ENCODE measurements around the gene TARS2.

TARS2 gene

DNA sequence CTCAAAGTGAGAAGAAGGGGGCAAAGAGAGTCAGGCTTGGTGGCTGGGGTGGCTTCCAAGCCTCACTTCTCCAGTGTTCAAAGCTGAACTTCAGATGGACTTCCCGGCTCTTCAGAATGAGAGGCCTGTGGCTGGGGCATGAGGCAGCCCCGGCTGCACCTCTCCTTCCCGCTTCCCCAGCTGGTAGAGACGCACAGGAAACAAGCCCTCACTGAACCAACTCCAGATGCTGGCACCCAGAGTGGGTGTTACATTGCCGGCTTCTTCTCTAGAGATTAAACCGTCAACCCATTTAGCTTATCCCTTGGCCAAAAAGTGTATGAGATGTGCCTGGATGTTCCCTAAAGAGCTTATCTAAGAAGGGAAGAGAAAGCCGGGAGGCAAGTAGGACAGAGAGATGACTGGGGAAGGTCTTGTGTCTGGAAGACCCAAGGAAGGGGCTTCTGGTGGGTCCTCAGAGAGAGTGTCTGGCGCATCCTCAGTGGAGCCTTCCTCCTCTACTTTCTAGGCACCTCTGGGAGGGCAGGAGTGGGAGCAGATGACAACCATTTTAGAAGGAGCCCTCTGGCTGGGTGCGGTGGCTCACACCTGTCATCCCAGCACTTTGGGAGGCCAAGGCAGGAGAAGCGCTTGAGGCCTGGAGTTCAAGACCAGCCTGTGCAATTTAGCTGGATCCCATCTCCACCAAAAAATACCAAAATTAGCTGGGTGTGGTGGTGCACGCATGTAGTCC is 64.0 kb downstream of the TARS2 start:
- Histone ChIP-seq H3K4me1 (ENCODE audit: control insufficient read depth, insufficient read depth, low read length, poor library complexity, severe bottlenecking) (peaks cover 22% of the 10 kb centered on the region), H3K36me3 (ENCODE audit: control insufficient read depth, insufficient read depth, low read length) (peaks cover 8% of the 10 kb centered on the region), H3K4me3 (ENCODE audit: extremely low read depth, insufficient read depth, low read length, poor library complexity, severe bottlenecking) (no peak overlapping the region), H3K27ac (ENCODE audit: low read depth, low read length, severe bottlenecking) (peak overlapping the region; percentile 71), H3K9me3 (ENCODE audit: control insufficient read depth, low read length) (no peaks in the 10 kb centered on the region)
- 89 to 97% methylated on average over 9 to 10 of the region's 11 CpGs for WGBS, 2 experiments (ENCODE audit: insufficient coverage in 2 of 2)

- Histone ChIP-seq H3K36me3 (ENCODE audit: control insufficient read depth, insufficient read depth, low read length) (peaks cover 8% of the 10 kb centered on the region), H3K4me3 (ENCODE audit: extremely low read depth, insufficient read depth, low read length, poor library complexity, severe bottlenecking) (no peak overlapping the region), H3K4me1 (ENCODE audit: control insufficient read depth, insufficient read depth, low read length, poor library complexity, severe bottlenecking) (peaks cover 22% of the 10 kb centered on the region), H3K27ac (ENCODE audit: low read depth, low read length, severe bottlenecking) (peak overlapping the region; percentile 71), H3K9me3 (ENCODE audit: control insufficient read depth, low read length) (no peaks in the 10 kb centered on the region)
- no CpG with 5 or more reads among the region's 1 CpG for WGBS, 2 experiments (ENCODE audit: insufficient coverage in 2 of 2)
These were observed 64.5 kb downstream of the TARS2 start for GRCh38 chr1:150551784-150552127.

DNA sequence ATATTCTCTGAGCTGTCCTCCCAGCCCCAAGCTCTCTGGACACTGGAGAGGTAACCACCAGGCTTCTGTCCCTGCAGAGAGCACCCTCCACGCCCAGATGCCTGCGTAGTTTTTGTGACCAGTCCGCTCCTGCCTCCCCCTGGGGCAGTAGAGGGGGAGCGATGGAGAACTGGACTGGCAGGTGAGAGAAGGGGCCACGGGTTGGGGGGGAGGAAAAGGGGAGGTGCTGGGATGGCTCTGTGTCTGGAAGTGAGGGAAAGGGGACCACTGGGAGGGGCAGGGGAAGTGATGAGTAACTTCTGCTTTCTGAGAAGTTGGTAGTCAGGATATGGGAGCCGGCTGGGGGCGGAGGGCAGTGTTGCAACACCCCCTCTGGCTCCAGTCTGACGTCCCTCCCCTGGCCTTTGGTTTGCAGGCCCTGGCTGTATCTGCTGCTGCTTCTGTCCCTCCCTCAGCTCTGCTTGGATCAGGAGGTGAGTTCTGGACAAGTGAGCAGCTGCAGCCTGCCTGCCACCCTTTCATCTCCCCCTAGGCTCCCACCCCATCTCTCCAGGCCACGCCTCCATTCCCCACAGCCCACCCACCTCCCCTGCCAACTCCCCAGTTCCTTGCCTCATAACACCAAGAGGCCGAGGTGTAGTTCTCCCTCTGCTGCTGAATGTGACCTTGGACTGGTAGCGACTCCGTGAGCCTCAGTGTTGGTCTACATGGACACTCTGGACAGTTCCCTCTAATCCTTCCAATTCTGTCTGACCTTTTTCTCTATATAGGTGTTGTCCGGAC is 65.1 kb downstream of the TARS2 start:
- H3K4me3 ChIP-seq (ENCODE audit: extremely low read depth, insufficient read depth, low read length, poor library complexity, severe bottlenecking) = no peak overlapping the region
- no peaks in the 10 kb centered on the region for H3K9me3 ChIP-seq (ENCODE audit: control insufficient read depth, low read length)
- WGBS, 2 experiments (ENCODE audit: insufficient coverage in 2 of 2) = 62 to 68% methylated on average over 10 to 12 of the region's 13 CpGs
- H3K36me3 ChIP-seq (ENCODE audit: control insufficient read depth, insufficient read depth, low read length) = peaks cover 9% of the 10 kb centered on the region
- H3K27ac ChIP-seq (ENCODE audit: low read depth, low read length, severe bottlenecking) = peak overlapping the region; percentile 71
- peaks cover 22% of the 10 kb centered on the region for H3K4me1 ChIP-seq (ENCODE audit: control insufficient read depth, insufficient read depth, low read length, poor library complexity, severe bottlenecking)

DNA sequence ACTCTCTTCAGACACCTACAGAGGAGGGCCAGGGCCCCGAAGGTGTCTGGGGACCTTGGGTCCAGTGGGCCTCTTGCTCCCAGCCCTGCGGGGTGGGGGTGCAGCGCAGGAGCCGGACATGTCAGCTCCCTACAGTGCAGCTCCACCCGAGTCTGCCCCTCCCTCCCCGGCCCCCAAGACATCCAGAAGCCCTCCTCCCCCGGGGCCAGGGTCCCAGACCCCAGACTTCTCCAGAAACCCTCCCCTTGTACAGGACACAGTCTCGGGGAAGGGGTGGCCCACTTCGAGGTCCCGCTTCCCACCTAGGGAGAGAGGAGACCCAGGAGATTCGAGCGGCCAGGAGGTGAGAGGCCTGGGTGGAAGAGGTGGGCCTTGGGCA is 65.7 kb downstream of the TARS2 start:
- H3K4me1 ChIP-seq (ENCODE audit: control insufficient read depth, insufficient read depth, low read length, poor library complexity, severe bottlenecking) = peaks cover 22% of the 10 kb centered on the region
- no peak overlapping the region for H3K4me3 ChIP-seq (ENCODE audit: extremely low read depth, insufficient read depth, low read length, poor library complexity, severe bottlenecking)
- 86 to 92% methylated on average over 6 to 9 of the region's 12 CpGs for WGBS, 2 experiments (ENCODE audit: insufficient coverage in 2 of 2)
- H3K9me3 ChIP-seq (ENCODE audit: control insufficient read depth, low read length) = no peaks in the 10 kb centered on the region
- H3K36me3 ChIP-seq (ENCODE audit: control insufficient read depth, insufficient read depth, low read length) = peaks cover 10% of the 10 kb centered on the region
- peak overlapping the region; percentile 71 for H3K27ac ChIP-seq (ENCODE audit: low read depth, low read length, severe bottlenecking)

GRCh38 chr1:150553392-150554085 is 66.3 kb downstream of the TARS2 start:
- peaks cover 10% of the 10 kb centered on the region for H3K36me3 ChIP-seq (ENCODE audit: control insufficient read depth, insufficient read depth, low read length)

DNA sequence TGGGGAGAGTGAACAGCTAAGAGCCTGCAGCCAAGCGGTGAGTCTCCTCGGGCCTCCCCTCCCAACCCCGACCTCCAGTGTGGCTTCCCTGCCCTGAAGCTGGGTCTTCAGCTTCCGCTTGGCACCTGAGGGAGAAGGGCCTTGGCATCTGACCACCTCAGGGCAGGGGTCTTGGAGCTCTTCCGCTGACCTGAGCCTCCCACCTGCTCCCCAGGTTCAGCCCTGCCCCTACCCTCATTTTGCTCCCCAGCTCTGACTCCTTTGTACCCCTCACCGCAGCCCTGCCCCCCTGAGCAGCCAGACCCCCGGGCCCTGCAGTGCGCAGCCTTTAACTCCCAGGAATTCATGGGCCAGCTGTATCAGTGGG is 66.8 kb downstream of the TARS2 start:
- Histone ChIP-seq H3K36me3 (ENCODE audit: control insufficient read depth, insufficient read depth, low read length) (peaks cover 10% of the 10 kb centered on the region), H3K4me3 (ENCODE audit: extremely low read depth, insufficient read depth, low read length, poor library complexity, severe bottlenecking) (no peak overlapping the region), H3K4me1 (ENCODE audit: control insufficient read depth, insufficient read depth, low read length, poor library complexity, severe bottlenecking) (peaks cover 26% of the 10 kb centered on the region), H3K9me3 (ENCODE audit: control insufficient read depth, low read length) (no peaks in the 10 kb centered on the region), H3K27ac (ENCODE audit: low read depth, low read length, severe bottlenecking) (no peak overlapping the region)
- WGBS, 2 experiments (ENCODE audit: insufficient coverage in 2 of 2) = 92 to 100% methylated on average over 5 to 6 of the region's 8 CpGs

More at GRCh38 chr1:150553392-150554085, 66.3 kb downstream of the TARS2 start:
- H3K27ac ChIP-seq (ENCODE audit: low read depth, low read length, severe bottlenecking) = no peak overlapping the region
- WGBS, 2 experiments (ENCODE audit: insufficient coverage in 2 of 2) = 91 to 93% methylated on average over 19 to 21 of the region's 23 CpGs
- no peak overlapping the region for H3K4me3 ChIP-seq (ENCODE audit: extremely low read depth, insufficient read depth, low read length, poor library complexity, severe bottlenecking)
- no peaks in the 10 kb centered on the region for H3K9me3 ChIP-seq (ENCODE audit: control insufficient read depth, low read length)
- H3K4me1 ChIP-seq (ENCODE audit: control insufficient read depth, insufficient read depth, low read length, poor library complexity, severe bottlenecking) = peaks cover 22% of the 10 kb centered on the region

GRCh38 chr1:150555198-150555970 is 68.2 kb downstream of the TARS2 start:
- no peak overlapping the region for H3K4me3 ChIP-seq (ENCODE audit: extremely low read depth, insufficient read depth, low read length, poor library complexity, severe bottlenecking)
- peaks cover 15% of the 10 kb centered on the region for H3K36me3 ChIP-seq (ENCODE audit: control insufficient read depth, insufficient read depth, low read length)
- no peaks in the 10 kb centered on the region for H3K9me3 ChIP-seq (ENCODE audit: control insufficient read depth, low read length)
- WGBS, 2 experiments (ENCODE audit: insufficient coverage in 2 of 2) = 94 to 98% methylated on average over 17 to 18 of the region's 19 CpGs
- H3K4me1 ChIP-seq (ENCODE audit: control insufficient read depth, insufficient read depth, low read length, poor library complexity, severe bottlenecking) = peaks cover 34% of the 10 kb centered on the region
- H3K27ac ChIP-seq (ENCODE audit: low read depth, low read length, severe bottlenecking) = no peak overlapping the region

DNA sequence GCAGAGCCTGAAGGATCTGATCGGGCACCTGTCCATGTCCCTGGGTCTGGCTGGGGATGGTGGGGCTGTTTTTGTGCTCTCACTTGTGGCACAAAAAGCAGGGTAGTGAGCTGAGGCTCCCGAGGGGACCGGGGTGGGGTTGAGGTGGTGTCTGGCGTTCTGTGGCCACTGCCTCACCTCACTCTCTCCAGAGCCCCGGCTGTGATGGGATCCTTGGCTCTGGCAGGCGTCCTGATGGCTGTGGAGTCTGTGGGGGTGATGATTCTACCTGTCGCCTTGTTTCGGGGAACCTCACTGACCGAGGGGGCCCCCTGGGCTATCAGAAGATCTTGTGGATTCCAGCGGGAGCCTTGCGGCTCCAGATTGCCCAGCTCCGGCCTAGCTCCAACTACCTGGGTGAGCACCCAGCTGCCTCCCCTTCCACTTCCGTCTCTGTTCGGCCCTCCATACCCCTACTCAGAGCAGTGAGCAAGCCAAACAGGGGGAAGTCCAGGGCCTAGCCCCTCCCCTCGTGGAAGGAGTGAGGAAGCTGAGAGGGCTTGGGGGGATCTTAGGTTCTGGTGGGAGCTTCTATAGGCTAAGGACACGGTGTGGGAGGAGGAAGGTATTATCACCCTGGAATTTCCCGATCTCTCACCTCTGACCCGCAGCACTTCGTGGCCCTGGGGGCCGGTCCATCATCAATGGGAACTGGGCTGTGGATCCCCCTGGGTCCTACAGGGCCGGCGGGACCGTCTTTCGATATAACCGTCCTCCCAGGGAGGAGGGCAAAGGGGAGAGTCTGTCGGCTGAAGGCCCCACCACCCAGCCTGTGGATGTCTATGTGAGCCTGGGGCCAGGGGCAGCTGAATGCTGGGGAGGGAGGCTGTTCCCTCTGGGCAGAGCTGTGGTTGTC is 69.0 kb downstream of the TARS2 start:
- Histone ChIP-seq H3K4me1 (ENCODE audit: control insufficient read depth, insufficient read depth, low read length, poor library complexity, severe bottlenecking) (peaks cover 33% of the 10 kb centered on the region), H3K4me3 (ENCODE audit: extremely low read depth, insufficient read depth, low read length, poor library complexity, severe bottlenecking) (no peak overlapping the region), H3K9me3 (ENCODE audit: control insufficient read depth, low read length) (no peaks in the 10 kb centered on the region), H3K27ac (ENCODE audit: low read depth, low read length, severe bottlenecking) (no peak overlapping the region), H3K36me3 (ENCODE audit: control insufficient read depth, insufficient read depth, low read length) (peaks cover 15% of the 10 kb centered on the region)
- 86% methylated on average over 7 to 10 of the region's 26 CpGs for WGBS, 2 experiments (ENCODE audit: insufficient coverage in 2 of 2)

DNA sequence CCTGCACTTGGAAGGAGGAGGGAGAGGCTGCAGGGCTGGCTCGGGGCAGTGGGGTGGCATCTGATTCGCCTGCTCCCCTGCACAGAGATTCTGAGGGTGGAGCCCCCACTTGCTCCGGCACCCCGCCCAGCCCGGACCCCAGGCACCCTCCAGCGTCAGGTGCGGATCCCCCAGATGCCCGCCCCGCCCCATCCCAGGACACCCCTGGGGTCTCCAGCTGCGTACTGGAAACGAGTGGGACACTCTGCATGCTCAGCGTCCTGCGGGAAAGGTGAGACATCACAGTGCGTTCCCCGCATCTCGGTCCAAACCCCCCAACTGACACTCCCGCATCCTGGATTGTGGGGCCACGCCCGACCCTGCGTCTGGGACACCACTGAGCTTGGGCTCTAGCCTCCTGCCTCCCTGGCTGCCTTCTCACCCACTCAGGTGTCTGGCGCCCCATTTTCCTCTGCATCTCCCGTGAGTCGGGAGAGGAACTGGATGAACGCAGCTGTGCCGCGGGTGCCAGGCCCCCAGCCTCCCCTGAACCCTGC is 69.9 kb downstream of the TARS2 start:
- Histone ChIP-seq H3K36me3 (ENCODE audit: control insufficient read depth, insufficient read depth, low read length) (peaks cover 15% of the 10 kb centered on the region), H3K27ac (ENCODE audit: low read depth, low read length, severe bottlenecking) (no peak overlapping the region), H3K4me3 (ENCODE audit: extremely low read depth, insufficient read depth, low read length, poor library complexity, severe bottlenecking) (no peak overlapping the region), H3K9me3 (ENCODE audit: control insufficient read depth, low read length) (no peaks in the 10 kb centered on the region), H3K4me1 (ENCODE audit: control insufficient read depth, insufficient read depth, low read length, poor library complexity, severe bottlenecking) (peaks cover 31% of the 10 kb centered on the region)
- WGBS, 2 experiments (ENCODE audit: insufficient coverage in 2 of 2) = 94 to 97% methylated on average over 24 to 26 of the region's 26 CpGs
